CMK (cell line): Measurements from ENCODE around the gene CPZ.
"Not testable (repeated sequence)": the region's sequence is repeated elsewhere in the genome, so short reads cannot be mapped to it uniquely, and the experiment has no call there.

Experiments
- DNase-seq: peaks from one replicate; pipeline ENCODE4 v3.0.0-alpha.2; 2010; ENCODE audit warnings: low read depth

Gene CPZ

GRCh38 chr4:8557151-8558076 is 35.2 kb upstream of the CPZ start:
- no peak for DNase-seq

GRCh38 chr4:8558080-8558960 is 34.2 kb upstream of the CPZ start:
- no peak for DNase-seq

- DNase-seq: no peak
Measured at GRCh38 chr4:8559011-8559410, 33.6 kb upstream of the CPZ start.

- no peak for DNase-seq
Measured at GRCh38 chr4:8559524-8560264, 32.9 kb upstream of the CPZ start.

- DNase-seq: no peak
Measured at GRCh38 chr4:8560265-8561047, 32.1 kb upstream of the CPZ start.

GRCh38 chr4:8564595-8564994 is 28.0 kb upstream of the CPZ start:
- DNase-seq: no peak

GRCh38 chr4:8568068-8568668 is 24.4 kb upstream of the CPZ start:
- DNase-seq: no peak

GRCh38 chr4:8570201-8570600 is 22.4 kb upstream of the CPZ start:
- DNase-seq: no peak

GRCh38 chr4:8571702-8572685 is 20.6 kb upstream of the CPZ start:
- no peak for DNase-seq

GRCh38 chr4:8573266-8573665 is 19.3 kb upstream of the CPZ start:
- DNase-seq: no peak

GRCh38 chr4:8574796-8575370 is 17.7 kb upstream of the CPZ start:
- no peak for DNase-seq

- DNase-seq: no peak
Measured at GRCh38 chr4:8575457-8575856, 17.1 kb upstream of the CPZ start.

- not testable (repeated sequence) for DNase-seq
Measured at GRCh38 chr4:8576591-8576990, 16.0 kb upstream of the CPZ start.

- no peak for DNase-seq
Measured at GRCh38 chr4:8577046-8577445, 15.5 kb upstream of the CPZ start.

GRCh38 chr4:8577972-8578371 is 14.6 kb upstream of the CPZ start:
- no peak for DNase-seq

GRCh38 chr4:8578717-8579116 is 13.8 kb upstream of the CPZ start:
- DNase-seq: no peak

GRCh38 chr4:8579526-8580320 is 12.8 kb upstream of the CPZ start:
- DNase-seq: no peak

GRCh38 chr4:8580321-8581093 is 12.1 kb upstream of the CPZ start, which contains the start of gene GPR78:
Gene GPR78, plus strand, starts transcription at chr4:8580392. Its CDS starts 591 bp downstream, at chr4:8580983.
- DNase-seq: no peak
